Ramos (cell line): ENCODE results near the gene SAPCD1.

ENCODE experiments used
- in situ Hi-C: fragments of 300-500 bp; cut with MboI; formaldehyde crosslinking; loops from one replicate; pipeline ENCODE4 v1.14.3; 2022; ENCODE audit warnings: low sequenced_read_pairs; ENCODE audit not compliant: unreplicated experiment

Gene SAPCD1

DNA sequence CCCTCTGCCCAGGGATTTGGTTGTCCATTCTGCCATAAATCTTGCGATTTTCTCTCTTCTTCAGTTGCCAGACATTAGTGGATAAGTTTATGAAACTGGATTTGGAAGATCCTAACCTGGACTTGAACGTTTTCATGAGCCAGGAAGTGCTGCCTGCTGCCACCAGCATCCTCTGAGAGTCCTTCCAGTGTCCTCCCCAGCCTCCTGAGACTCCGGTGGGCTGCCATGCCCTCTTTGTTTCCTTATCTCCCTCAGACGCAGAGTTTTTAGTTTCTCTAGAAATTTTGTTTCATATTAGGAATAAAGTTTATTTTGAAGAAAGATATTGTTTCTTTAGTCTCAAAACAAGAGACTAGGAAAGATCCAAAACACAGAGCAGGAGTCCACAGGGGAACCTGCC lies at the start of gene SAPCD1:
Gene SAPCD1 (plus strand): TSS at position 301 of the 400 bp plus-strand sequence. CDS start 399 bp downstream, outside the sequence.
- in situ Hi-C loops = no loop called here

DNA sequence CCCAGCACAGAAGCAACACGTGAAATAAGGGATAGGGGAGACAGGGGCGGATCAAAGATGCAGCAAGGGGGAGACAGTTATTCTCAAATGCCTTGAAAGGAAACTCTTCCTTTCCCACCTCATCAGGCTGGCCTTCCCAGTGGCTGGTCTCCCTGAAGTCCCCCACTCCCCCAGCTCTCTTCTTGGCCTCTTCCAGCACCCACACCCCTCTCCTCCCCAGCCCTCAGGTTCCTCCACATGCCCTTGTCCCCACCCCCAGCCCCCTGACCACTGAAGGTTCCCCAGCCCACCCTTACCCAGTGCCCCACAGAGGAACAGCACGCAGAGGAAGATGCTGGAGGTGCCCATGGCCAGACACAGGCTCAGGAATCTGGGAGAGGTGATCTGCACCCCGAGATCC lies 49.0 kb upstream of the SAPCD1 start:
- in situ Hi-C loops = no loop called here

DNA sequence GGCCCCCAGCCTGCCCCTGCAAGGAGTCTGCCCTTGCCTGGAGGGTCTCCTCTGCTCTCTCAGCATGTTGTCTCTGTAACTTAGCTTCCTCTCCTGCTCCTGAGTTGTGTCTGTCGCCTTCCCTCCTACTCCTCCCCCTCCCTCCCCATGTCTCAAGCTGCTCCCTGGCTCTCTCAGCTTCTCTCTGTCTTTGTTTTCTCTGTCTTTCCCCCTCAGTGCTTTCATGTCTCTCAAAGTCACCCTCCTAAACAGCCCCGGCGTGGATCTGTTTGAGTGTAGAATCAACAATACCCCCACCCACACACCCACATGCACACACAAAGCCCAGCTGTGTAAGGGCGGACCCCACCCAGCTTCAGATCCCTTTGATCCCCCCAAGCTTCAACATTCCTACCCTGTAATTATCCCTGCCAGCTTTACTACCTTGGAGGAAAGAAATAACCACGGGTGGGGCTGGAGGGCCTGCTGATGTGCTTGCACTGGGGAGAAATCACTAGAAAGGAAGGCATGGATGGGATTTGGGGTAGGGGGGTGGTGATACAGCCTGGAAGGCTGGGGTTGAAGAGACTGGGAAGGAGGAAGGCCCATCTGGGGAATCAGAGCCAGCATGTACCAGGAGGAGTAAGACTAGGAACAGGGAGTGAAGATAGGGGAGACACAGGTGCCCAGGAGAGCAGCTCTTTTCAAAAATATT lies 48.3 kb upstream of the SAPCD1 start:
- in situ Hi-C loops = no loop called here

DNA sequence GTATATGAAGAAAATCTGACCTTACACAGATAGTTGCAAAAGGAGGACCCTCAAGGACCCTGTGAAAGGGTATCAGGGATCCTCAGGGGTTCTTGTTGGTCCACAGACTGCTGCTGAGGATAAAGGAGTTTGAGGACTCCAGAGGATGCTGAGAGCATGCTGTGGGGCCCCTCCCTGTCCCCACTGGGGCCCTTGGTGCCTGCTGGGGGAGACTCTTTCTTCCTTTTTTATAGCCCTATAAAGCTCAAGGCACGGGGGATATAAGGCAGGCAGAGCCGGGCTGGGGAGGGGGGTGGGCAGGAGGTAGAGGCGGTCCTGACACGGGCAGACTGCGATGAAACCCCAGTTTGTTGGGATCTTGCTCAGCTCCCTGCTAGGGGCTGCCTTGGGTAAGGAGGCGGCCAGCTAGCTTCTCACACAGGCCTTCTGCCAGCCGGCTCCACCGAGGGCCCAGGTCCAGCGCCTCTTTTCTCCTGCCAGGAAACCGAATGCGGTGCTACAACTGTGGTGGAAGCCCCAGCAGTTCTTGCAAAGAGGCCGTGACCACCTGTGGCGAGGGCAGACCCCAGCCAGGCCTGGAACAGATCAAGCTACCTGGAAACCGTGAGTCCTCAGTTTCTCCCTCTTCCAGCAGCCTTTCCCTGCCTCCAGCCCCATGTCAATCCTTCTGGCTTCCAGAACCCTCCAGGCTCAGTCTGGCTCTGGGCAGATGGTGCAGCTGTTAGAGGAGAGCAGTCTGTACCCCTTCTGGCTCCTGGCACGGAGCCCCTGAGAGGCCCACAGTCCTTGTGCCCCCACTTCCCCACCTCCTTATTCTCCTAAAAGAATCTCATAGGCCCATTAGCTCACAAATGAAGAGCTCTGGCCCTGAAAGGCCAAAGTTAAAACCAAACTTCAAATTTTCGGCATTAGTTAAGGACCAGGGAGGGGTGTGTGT lies 47.2 kb upstream of the SAPCD1 start, which contains the start of gene LY6G6D:
Gene LY6G6D (plus strand): TSS at position 327 of the 937 bp plus-strand sequence. CDS start 8 bp downstream, at position 335.
- in situ Hi-C loops = no loop called here

DNA sequence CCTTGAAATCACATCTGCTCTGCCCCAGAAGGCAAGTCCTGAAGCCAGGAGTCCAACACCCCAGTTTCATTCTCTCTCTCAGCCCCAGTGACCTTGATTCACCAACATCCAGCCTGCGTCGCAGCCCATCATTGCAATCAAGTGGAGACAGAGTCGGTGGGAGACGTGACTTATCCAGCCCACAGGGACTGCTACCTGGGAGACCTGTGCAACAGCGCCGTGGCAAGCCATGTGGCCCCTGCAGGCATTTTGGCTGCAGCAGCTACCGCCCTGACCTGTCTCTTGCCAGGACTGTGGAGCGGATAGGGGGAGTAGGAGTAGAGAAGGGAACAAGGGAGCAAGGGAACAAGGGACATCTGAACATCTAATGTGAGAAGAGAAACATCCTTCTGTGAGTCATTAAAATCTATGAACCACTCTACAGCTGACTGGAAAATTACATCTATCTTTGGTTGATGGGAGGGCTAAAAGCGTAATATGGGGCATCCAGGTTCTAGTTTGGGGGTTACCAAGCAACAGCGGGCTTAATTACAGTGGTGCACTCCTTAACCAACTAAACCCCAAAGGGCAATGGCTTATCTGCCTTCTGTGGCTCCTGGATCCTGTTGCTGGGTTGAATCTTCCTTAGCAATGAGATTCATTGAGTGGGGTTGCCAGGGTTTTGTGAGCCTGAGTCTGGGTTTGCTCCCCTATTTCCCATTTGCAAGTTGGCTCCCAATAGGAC lies 44.8 kb upstream of the SAPCD1 start:
- in situ Hi-C loops = no loop called here

DNA sequence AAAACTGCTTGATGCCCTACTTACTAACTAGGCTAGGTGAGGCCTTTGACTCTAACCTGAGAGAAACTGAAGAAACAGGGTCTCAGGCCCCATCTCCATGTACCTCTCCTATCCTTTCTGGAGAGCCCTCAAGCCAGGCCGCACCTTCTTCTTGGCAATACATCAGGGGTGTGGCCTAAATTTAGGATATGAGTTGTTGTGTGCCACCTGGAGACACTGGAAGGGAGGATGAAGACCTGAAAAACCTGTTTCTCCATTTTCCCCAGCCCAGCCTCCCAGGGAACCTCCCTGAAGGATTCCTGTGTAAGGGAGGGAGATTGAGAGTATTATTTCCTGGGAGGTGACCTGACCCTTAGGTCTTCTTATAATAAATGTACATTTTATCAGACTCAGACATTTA lies 44.2 kb upstream of the SAPCD1 start:
- in situ Hi-C loops = no loop called here

DNA sequence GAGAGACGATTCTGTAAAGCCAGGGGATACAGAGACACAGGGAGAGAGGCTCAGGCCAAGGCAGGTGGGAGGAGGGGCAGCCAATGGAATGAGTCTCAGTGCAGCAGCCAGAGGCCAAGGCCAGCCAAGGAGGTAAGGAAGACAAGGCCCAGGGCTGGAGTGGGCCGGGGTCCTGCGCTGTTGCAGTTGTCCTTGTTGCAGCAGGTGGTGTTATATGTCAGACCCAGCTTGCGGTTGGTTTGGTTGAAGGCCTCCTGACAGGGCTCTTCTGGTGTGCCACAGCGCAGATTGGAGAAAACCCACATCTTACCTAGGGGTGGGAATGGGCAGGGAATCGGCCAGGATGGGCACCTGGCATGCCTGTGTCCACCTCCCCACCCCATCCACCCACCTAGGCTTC lies 43.5 kb upstream of the SAPCD1 start:
- in situ Hi-C loops = no loop called here

DNA sequence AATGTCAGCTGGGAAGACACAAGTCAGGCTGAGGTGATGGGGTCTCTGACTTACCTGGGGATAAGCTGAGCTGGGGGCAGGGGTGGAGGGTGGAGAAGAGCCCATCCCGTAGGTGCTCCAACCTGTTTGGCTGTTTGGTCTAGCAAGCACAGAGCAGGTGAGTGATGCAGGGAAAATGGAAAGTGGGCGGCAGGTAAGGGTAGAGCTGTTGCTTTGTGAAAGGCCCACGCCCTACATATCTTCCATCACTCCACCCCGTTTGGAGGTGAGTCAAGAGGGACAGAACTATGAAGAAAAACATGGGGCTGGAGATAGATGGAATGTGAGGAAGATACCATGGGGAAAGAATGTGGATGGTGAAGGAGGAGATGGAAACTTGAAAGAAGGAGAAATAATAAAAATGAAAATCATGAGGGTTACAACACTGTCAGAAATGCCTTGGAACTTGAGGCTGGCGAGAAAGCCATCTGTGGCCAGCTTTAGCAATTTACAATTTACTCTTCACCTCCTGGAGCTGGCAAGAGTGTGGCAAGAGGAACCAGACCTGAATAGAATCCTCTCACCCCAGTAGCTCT lies 42.2 kb upstream of the SAPCD1 start:
- in situ Hi-C loops = no loop called here

DNA sequence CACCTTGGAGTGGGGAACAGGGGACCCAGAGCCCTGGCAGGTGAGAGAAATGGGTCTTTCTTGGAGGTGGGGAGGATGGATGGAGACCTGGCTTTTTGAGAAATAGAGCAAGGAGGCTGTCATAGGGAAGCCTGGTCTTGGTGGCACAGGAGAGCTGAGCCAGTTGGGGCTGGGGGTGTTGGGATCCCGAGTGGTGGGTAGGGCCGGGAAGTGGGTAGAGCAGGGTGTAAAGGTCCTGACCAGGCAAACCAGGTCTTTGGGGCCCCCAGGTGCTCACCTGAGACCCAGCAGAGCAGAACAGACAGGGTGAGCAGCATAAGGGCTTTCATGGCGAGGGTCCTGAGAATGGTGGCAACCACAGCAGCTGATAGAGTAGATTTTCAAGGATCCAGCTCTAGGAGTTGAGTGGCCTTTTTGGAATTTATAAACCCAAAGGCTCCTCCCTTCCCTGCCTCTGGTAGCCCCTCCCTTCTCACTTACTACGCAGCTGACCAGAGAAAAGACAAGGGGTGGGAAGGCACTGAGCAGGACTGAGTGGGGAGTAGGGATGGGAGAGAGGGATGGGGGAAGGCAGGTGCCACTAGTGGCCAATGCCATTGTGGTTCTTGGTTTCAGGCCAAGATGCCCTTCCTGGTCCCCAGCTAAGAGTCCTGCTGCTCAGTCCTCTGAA lies 41.0 kb upstream of the SAPCD1 start, which contains the start of gene LY6G6C:
Gene LY6G6C (minus strand): TSS at position 396 of the 670 bp plus-strand sequence. CDS start 67 bp downstream, at position 329.
- in situ Hi-C loops = no loop called here

DNA sequence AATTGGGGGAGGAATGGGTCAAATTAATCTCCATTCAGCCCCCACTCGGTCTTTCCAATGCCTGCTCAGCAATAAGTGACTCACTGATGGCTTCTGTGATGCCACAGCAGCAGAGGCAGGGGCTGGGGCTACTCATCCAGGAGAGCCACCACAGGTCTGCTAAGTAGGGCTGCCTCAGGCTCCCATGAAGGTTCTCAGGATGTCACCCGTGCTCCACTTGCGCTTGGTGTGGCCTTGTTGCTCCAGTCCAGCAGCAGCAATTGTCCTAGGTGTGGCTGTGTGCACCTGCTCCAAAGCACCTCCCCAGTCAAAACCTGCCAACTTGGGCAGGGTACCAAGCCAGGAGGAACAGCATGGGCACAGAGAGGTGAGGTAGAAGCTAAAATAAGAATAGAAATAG lies 40.3 kb upstream of the SAPCD1 start:
- in situ Hi-C loops = no loop called here

DNA sequence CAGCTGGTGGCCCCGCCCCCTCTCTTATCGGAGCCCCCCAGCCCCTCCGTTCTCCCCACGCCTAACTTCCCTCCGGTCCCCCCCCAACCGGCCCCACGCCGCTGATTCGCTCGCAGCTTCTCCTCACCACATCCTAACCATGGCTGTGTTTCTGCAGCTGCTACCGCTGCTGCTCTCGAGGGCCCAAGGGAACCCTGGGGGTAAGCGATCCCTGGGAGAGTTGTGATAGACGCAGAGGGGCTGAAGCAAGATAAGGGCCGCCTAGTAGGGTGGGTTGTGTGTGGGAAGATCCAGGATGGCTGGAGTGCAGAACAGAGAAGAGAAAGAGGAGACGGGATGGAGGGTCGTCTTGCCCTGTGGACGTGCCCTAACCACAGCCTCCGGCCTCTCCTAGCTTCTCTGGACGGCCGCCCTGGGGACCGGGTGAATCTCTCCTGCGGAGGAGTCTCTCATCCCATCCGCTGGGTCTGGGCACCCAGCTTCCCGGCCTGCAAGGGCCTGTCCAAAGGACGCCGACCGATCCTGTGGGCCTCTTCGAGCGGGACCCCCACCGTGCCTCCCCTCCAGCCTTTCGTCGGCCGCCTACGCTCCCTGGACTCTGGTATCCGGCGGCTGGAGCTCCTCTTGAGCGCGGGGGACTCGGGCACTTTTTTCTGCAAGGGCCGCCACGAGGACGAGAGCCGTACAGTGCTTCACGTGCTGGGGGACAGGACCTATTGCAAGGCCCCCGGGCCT lies 39.0 kb upstream of the SAPCD1 start, which contains the start of gene MPIG6B:
Gene MPIG6B (plus strand): TSS at position 129 of the 735 bp plus-strand sequence. CDS start 11 bp downstream, at position 140.
- in situ Hi-C loops = no loop called here

DNA sequence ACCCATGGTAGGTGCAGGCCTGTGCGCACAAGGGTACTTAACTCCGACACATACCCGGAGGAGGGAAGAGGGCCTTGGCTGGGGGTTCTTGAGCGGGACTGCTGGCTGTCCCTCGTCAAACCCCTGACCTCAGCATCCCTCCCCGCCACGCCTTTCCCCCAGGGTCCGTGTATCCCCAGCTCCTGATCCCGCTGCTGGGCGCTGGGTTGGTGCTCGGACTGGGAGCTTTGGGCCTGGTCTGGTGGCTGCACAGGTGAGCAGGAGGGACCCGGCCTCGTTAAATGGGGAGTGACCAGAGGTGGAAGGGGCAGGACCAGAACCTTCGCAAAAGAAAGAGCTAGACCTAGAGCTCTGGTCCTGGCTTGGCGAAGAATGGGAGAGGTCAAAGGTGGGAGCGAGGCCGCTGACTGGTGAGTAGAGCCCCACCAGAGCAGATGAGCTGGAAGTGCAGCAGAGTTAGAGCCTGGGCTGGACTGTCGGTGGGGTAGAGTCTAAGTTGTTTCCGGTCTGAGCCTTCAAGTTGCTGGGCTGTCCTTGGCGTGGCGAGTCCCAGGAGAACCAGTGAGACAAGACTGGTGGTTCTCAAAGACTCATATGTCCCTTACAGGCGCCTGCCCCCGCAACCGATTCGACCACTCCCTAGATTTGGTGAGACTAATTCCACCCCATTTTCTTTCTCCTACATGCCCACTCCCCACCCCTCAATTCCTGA lies 38.3 kb upstream of the SAPCD1 start:
- in situ Hi-C loops = no loop called here

DNA sequence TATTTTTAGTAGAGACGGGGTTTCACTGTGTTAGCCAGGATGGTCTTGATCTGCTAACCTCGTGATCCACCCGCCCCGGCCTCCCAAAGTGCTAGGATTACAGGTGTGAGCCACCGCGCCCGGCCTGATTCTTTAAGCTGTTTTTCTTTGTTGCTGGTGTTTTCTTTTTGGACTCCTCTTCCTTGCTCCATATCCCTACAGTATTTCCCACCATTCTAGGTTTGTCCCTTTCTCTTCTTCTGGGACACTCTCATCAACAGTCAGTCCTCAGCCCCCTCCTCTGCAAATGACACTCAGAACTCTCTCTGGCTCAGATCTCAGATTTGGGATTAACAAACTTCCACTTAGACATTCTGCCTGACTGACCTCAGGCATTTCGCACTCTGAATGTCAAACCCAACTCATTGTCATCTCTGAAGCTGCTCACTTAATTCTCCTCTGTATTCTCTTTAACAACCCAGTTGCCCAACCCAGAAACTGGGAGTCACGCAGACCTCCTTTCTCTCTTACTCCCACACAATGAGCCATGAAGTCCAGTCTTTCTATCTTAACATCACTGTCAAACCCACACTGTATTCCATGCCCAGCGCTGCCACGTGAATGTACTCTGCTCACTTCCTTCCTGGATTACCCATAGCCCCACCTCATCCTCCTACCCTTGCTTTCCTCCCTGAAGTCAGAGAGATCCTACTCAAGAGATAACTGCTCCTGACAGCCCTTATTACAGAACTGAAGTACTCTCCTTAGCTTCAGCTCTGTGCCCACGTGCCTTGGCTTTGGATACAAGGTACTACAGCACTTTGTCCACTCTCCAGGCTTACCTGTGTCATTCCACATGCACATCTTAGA lies 36.7 kb upstream of the SAPCD1 start:
- in situ Hi-C loops = no loop called here

DNA sequence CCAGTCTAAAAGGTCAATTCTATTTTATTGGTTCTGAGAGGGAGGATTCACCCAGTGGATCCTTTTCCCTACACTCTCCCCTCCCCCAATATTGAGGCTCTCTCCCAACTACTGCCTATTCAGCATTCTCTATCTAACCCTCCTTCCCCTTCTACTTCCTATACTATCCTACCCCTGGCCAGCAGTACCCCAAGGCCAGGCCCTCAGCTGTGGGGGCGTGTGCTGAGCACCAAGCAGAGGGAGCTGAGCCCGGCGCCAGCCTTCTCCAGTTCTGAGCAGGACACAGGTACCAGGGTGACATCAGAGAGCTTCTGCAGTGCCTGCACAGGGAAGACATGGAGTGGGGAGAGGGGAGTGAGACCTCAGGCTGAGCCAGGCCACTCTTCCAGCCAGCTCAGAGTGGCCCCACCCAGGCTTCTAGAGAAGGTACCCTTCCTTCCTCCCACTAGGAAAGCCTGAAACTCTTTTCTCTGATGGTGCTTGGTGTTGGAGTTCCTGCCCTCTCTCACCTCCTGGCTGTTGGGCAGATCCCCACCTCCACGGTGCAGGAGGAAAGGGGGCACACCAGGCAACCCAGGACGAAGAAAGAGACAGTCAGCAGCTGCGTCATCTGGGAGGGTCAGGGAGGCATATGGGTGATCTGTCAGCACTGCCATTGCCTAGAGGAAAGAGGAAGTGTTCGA lies 35.3 kb upstream of the SAPCD1 start:
- in situ Hi-C loops = no loop called here

DNA sequence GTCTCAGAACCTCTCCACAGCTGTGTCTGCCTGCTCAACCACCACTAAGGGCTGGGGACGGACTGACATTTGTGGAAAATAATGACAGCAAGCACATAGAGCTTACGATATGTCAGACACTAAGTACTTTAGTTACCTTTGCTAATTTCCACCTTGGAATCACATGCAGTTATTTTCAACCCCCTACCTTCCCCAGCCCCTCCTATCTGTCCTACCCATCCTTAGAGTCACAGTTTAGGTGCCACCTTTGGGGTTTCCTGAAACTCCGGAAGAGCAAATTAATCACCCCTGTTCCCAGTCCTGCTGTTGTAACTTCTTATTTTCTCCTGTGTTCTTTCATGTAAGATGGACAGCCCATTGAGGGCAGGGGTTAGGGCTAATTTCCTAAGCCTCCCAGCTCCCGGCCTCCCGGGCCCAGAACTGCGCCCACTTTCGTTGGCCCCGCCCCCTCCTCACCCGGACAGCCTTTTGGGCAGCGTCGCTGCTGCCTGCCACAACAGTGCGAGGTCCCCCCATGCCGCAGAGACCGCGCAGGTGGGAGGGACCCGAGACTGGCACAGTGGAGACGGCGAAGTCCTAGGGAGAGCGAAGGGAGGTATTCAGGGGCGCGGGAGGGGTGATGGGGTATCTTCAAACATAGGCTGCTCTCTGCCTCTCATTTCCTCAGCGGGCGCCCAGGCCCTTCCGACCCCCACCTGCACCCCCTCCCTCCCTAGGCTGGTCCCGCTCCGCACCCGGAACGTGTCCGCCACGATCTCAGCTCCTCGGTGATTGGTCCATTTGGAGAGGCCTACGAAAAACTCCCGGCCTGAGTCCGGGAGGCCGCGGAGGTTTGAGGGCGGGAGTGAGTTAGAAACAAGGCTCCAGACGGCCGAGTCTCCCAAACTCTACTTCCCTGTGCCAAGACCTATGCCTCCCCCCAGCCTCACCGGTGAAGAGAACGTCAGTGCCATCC lies 34.5 kb upstream of the SAPCD1 start:
- in situ Hi-C loops = no loop called here
